ENCODE data around the gene NUCB1. TPM values are rescaled to one million over a fixed set of nuclear protein-coding genes. Genes with fewer than 3 reads are reported as not detected.

NUCB1 gene
- total and polyA plus RNA-seq, 2 donors (not counting 3 experiments of a cell fraction or from before 2014, with no cell fraction given): 194 to 231 TPM

GRCh38 chr19:48969276-48970138 is 69.4 kb downstream of the NUCB1 start:
- Histone ChIP-seq H3K9me1 (replicated peaks; ENCODE audit: control insufficient read depth, extremely low read depth, insufficient read depth, low read length) (no peaks in the 10 kb centered on the region), H2AFZ (ENCODE audit: low read depth, low read length) (no peak overlapping the region), H3K27ac (ENCODE audit: insufficient read depth, low read depth, low read length) (no peak overlapping the region), H3K36me3 (ENCODE audit: control insufficient read depth in 2 of 2, extremely low read depth in 1 of 2, insufficient read depth in 2 of 2, low read length in 2 of 2) (peaks cover 5 to 18% of the 10 kb centered on the region in 2 experiments), H3K27me3 (ENCODE audit: control insufficient read depth in 2 of 2, insufficient read depth in 2 of 2, low read length in 2 of 2) (no peaks in the 10 kb centered on the region), H3K9me3 (replicated peaks; ENCODE audit: control insufficient read depth, insufficient read depth, low read length) (no peaks in the 10 kb centered on the region), H4K20me1 (replicated peaks; ENCODE audit: control insufficient read depth, extremely low read depth, insufficient read depth, low read length) (peaks cover 3% of the 10 kb centered on the region), H3K4me2 (ENCODE audit: insufficient read depth, low read length) (no peak overlapping the region), H3K79me2 (ENCODE audit: control insufficient read depth, insufficient read depth, low read length) (peaks cover 16% of the 10 kb centered on the region), H3K4me1 (ENCODE audit: control insufficient read depth, extremely low read depth, insufficient read depth, low read length) (peaks cover 3% of the 10 kb centered on the region), H3K9ac (replicated peaks; ENCODE audit: extremely low read depth, insufficient read depth, low read length) (no peak overlapping the region), H3K4me3 (replicated peaks in 1 of 3; ENCODE audit: insufficient read depth in 1 of 3, low read depth in 1 of 3, low read length in 3 of 3) (no peak overlapping the region)
- intact Hi-C loops (cut with micrococcal nuclease): loop anchor here (5.0 kb wide), 1 partner anchor 332 kb away; the partner anchor contains the start of gene DBP
- CTCF ChIA-PET: interaction anchor here (0.8 to 3.8 kb wide), 19 partner anchors 10 to 324 kb away, joined by 3 to 133 read pairs (median 15); partner anchors contain the start of genes CA11, DHDH, GYS1 and HSD17B14
- FAIRE-seq (no peak), DNase-seq (ENCODE audit: low read depth, low spot score) (no peak)
- dilution Hi-C loops (cut with MboI; ENCODE audit: extremely low pct_ligation_motif_present, low sequenced_read_pairs): no loop called here
- TF ChIP-seq, protein P1, sequence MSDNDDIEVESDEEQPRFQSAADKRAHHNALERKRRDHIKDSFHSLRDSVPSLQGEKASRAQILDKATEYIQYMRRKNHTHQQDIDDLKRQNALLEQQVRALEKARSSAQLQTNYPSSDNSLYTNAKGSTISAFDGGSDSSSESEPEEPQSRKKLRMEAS (IDR thresholded peaks at IDR 0.05; ENCODE audit: insufficient read depth, insufficient read length): no peak
- TF ChIP-seq FOS (IDR thresholded peaks at IDR 0.05; ENCODE audit: borderline replicate concordance, insufficient read depth, low read length): no peak
- no peak for TF ChIP-seq GATA2 (IDR thresholded peaks at IDR 0.05; ENCODE audit: insufficient read depth, insufficient read length, low read depth, low read length)
- TF ChIP-seq MYC (IDR thresholded peaks at IDR 0.05; ENCODE audit: low read depth, low read length): no peak
- no peak for TF ChIP-seq JUN (IDR thresholded peaks at IDR 0.05; ENCODE audit: borderline replicate concordance, insufficient read depth, insufficient read length, low read depth)
- TF ChIP-seq CTCF (IDR thresholded peaks at IDR 0.05; ENCODE audit: extremely low read depth in 1 of 2, insufficient read depth in 1 of 2, low read depth in 1 of 2, low read length in 2 of 2): no peak
- no peak for TF ChIP-seq POLR2AphosphoS5 (IDR thresholded peaks at IDR 0.05; ENCODE audit: insufficient read depth, low read depth, low read length)
- POLR2A ChIA-PET: interaction anchor here (1.5 to 1.6 kb wide), 2 partner anchors 96 to 98 kb away, joined by 6 read pairs; partner anchors contain the start of gene PPP1R15A
- no TSS peak for BruUV-seq (replicated peaks)

Measured in endothelial cell of umbilical vein (primary cell).